Measurements from ENCODE around the gene HOMEZ.

Gene HOMEZ

DNA sequence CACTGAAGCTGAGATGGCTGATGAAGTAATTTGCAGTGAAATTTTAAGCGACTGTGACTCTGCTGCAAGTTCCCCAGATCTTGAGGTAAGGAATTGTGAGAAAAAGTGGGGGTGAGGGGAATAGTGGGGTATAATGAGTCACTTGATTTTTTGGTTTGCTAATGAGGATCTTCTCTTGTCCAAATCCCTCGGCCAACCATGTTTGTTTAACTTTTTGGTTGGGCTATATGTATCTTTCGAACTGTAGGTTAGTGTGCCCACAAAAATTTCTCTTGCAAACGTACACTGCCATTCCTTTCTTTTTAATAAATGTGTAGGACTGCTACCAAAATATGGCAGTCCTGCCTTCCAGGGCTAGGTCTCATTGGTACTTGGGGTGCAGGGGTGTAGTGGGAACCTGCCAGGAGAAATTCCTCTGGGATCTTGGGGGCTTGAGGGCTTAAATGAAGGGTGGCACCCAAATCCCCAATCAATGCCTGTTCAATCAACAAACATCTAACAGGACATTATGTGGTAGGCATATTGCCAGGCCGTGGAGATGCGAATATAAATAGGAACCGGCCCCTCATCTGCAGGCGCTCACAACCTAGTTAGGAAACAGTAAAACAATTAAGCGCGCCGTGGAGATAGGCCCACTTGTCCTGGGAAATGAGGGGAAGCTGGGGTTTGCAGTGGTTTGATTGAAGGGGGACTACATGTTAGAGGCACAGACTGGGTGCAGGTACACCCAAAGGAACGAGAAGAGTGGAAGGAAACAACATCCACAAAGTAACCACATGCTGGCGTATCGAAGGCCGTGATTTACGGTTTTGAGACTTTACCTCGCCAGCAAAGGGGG is 34.0 kb upstream of the HOMEZ start:
- DNase-seq (ENCODE audit: low spot score in 2 of 2) (peak in 1 of 2 donors; percentile 64), ATAC-seq (no peak)
- H3K4me3 Mint-ChIP-seq: peak overlapping the region; percentile 86
- H3K9me3 Mint-ChIP-seq: no peaks in the 10 kb centered on the region
- peaks cover 44% of the 10 kb centered on the region for H3K36me3 Mint-ChIP-seq
- peak overlapping the region; percentile 83 for H3K27ac Mint-ChIP-seq
- H3K4me1 Mint-ChIP-seq: peaks cover 27% of the 10 kb centered on the region

DNA sequence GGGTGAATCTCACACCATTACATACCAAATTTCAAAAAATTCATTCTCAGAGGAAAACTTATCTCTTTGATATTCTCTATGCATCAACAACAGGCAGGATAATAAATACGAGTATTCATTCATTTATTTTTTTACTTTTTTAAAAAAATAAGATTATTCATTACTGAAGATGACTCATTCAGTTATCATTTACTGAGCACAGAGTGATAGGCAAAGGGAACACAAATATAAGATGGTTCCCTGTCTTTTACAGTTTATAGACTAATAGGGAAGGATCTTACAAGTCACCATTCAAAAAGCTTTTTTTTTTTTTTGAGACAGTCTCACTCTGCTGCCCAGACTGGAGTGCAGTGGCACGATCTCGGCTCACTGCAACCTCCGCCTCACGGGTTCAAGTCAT is 30.4 kb upstream of the HOMEZ start:
- no peak for DNase-seq (ENCODE audit: low spot score in 2 of 2)
- Mint-ChIP-seq H3K27ac (no peak overlapping the region), H3K9me3 (no peaks in the 10 kb centered on the region), H3K4me3 (no peak overlapping the region), H3K4me1 (peaks cover 15% of the 10 kb centered on the region), H3K36me3 (peaks cover 11% of the 10 kb centered on the region)
- ATAC-seq: no peak

DNA sequence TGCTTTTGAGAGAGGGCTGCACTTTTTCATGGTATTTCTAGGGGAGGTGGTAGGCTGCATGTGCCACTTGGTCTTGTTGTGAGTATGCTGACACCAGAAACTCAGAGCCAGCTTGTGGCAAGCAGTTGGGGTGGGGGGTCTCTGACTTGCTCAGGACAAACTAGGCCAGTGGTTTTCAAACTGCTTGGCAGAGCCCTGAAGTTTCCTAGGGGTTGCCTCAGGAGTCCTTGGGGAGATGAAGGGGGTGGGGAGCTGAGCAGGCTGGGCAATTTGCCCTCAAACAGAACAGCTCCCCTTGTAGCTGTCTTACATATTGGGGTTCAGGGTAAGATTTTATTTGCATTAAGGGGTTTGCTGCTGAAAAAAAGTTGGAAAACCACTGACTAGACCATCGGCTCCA is 24.6 kb upstream of the HOMEZ start:
- ATAC-seq: no peak
- H3K4me3 Mint-ChIP-seq: no peak overlapping the region
- H3K27ac Mint-ChIP-seq: no peak overlapping the region
- H3K4me1 Mint-ChIP-seq: peaks cover 15% of the 10 kb centered on the region
- H3K36me3 Mint-ChIP-seq: no peaks in the 10 kb centered on the region
- no peak for DNase-seq (ENCODE audit: low spot score in 2 of 2)
- H3K9me3 Mint-ChIP-seq: no peaks in the 10 kb centered on the region

DNA sequence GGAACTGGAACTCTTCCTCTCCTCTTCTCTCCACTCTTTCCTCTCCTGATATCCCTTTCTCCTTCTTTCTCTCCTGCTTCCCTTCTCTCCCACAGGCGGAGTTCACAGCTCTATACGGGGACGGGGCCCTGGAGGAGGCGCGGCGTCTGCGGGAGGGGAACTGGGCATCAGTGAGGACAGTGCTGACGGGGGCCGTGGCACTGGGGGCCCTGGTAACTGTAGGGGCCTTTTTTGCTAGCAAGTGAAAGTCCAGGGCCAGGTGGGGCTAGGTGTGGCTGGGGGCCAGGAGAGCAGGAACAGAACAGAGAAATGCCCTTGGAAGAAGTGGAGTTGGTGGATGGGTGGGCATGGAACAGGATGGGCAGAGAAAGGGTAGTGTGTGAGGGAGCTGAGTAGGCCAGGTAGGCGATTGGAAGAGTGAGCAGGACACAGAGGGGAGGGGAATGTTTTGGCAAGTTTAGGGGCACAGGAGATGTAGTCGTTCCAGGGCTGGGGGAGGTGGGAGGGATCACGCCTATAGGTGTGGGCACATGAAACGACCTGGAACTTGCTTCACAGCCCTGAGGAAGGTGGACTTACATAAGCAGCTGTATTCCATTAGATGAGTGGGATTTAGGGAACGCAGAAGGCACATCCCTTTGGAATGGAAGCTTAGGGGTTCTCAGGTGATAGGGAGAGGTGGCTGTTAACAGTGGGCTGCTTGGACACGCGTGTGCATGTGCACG is 23.0 kb upstream of the HOMEZ start:
- ATAC-seq: no peak
- no peaks in the 10 kb centered on the region for H3K36me3 Mint-ChIP-seq
- no peak overlapping the region for H3K27ac Mint-ChIP-seq
- peaks cover 15% of the 10 kb centered on the region for H3K4me1 Mint-ChIP-seq
- no peak for DNase-seq (ENCODE audit: low spot score in 2 of 2)
- no peak overlapping the region for H3K4me3 Mint-ChIP-seq
- no peaks in the 10 kb centered on the region for H3K9me3 Mint-ChIP-seq

DNA sequence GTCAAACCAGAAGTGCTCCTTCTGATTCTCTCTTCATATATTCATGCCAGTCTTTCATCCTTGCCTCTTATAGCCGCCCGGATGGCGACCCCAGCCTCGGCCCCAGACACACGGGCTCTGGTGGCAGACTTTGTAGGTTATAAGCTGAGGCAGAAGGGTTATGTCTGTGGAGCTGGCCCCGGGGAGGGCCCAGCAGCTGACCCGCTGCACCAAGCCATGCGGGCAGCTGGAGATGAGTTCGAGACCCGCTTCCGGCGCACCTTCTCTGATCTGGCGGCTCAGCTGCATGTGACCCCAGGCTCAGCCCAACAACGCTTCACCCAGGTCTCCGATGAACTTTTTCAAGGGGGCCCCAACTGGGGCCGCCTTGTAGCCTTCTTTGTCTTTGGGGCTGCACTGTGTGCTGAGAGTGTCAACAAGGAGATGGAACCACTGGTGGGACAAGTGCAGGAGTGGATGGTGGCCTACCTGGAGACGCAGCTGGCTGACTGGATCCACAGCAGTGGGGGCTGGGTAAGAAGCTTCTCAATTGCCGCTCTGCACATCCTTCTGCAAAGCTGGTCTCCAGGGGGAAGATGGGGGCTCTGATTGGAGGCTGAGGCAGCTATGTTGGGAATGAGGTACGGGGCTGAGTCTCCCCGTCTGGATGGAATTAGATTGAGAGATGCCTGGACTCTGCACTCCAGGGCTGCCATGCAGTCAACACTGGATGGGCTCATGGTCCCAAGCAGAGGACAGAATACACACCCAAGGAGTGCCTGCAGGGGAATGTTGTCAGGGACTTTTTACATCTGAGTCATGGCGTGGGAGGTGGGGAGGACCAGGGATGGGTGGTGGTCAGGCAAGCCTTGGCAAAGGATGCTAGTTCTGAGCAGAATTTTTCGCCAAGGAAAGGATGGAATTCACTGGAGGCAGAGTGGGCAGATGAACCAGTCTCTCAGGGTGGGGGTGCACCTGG is 22.0 kb upstream of the HOMEZ start:
- Mint-ChIP-seq H3K4me1 (peaks cover 20% of the 10 kb centered on the region), H3K4me3 (peak overlapping the region; percentile 58), H3K36me3 (peaks cover under 1% of the 10 kb centered on the region), H3K9me3 (no peaks in the 10 kb centered on the region), H3K27ac (peak overlapping the region; percentile 74)
- ATAC-seq (no peak), DNase-seq (ENCODE audit: low spot score in 2 of 2) (no peak)

DNA sequence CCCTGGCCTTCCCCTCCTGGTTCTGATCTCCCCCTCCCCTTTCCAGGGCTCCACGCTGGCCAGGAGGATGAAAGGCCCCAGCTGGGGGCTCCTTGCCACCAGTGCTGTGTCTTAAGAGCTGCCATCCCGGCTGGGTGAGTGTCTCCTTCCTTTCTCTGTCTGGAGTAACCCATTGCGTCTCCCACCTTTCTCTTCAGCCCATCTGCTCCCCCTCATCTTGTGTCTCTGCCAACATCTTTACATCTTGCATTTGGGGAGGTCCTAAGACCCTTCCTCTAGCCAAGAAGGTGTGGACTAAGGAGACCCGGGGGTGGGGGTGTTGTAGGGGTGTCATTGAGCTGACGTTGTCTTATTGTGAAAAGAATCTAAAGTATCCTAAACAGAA is 21.2 kb upstream of the HOMEZ start:
- no peaks in the 10 kb centered on the region for H3K9me3 Mint-ChIP-seq
- ATAC-seq (no peak), DNase-seq (ENCODE audit: low spot score in 2 of 2) (no peak)
- peak overlapping the region; percentile 74 for H3K27ac Mint-ChIP-seq
- peak overlapping the region; percentile 58 for H3K4me3 Mint-ChIP-seq
- H3K36me3 Mint-ChIP-seq: peaks cover 7% of the 10 kb centered on the region
- peaks cover 27% of the 10 kb centered on the region for H3K4me1 Mint-ChIP-seq

DNA sequence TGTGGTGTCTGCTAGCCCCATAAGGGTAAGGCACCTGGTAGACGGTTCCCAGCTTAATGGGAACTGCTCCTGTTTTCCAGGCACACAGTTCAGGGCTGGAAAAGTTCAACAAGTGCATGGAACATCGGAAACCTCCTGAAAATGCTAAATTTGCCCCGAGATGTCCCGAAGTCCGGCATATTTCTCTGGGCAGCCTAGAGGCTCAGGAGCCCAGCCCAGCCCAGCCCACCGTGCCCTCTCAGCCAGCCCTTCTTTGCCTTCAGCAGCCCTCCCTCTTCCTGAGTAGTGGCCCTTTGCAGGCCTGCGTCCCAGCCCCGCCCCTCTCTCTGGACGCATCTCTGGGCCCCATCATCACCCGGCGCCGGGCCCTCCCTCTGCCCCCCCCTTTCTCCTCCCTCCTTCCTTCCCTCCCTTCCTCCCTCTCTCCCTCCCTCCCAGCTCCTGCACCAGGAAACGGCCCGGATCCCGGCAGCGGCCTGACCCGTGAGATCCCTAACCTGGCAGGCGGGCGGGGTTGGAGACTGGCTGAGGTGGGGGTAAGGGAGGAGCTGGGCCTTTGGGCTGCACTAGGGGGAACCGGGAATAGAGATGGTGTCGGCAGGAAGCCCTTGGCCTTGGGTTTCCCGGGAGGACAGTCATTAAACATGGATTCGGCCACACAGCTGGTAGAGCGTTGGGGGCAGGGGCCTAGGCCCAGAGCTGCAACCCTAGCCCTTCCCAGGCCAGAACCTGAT is 20.6 kb upstream of the HOMEZ start, which contains the start of gene BCL2L2:
TSS of gene BCL2L2 (plus strand) at position 422 of the 734 bp plus-strand sequence. CDS start 935 bp downstream, outside the sequence.
- Mint-ChIP-seq H3K27ac (peak within 1 kb of the TSS; percentile 74), H3K9me3 (no peaks in the 10 kb centered on the region), H3K36me3 (peaks cover 7% of the 10 kb centered on the region), H3K4me1 (peaks cover 27% of the 10 kb centered on the region), H3K4me3 (peak within 1 kb of the TSS; percentile 58)
- ATAC-seq (no peak), DNase-seq (ENCODE audit: low spot score in 2 of 2) (no peak)

DNA sequence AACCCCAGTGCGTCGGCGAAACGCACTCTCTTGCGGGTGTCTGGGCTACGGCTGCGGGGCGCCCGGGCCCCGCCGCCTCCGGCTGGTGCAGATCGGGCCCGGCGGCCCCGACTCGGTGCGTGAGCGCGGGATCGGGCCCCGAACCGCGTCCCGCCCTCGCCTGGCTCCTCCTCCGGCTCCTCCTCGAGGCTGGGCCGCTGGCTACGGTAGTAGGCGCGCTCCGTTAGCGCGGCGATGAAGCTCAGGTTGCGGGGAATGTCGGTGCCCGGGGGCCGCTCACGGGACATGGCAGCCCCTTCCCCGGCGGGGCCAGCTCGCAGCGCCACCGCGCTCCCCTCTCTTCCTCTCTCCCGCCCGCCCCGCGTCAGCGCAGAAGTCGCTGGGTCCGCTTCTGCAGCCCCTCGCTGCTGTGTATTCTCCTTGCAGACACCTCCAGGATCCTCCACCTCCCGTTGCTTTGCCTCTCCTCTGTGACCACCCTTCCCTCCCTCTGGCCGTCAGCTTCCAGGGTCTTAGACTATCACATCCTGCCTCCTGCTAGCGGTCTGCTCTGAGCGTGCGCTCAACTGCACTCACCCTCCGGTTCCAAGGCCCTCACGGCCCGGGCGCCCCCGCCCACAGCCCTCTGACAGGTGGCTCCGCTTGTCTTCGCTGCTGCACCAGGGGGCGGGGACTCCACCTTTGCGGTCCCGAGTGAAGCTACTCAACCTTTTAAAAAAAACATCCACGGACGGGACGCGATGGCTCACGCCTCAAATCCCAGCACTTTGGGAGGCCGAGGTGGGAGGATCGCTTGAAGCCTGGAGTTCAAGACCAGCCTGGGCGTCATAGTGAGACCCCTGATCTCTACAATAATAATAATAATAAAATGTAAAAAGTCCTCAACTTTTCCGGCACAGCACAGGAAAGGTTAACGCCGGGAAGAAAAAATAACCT is 16.6 kb upstream of the HOMEZ start, which contains the start of gene PPP1R3E:
TSS of gene PPP1R3E (minus strand) at position 570 of the 936 bp plus-strand sequence. CDS start at position 287, 283 bp downstream.
- Mint-ChIP-seq H3K4me3 (peak within 1 kb of the TSS; percentile 97), H3K4me1 (peaks cover 39% of the 10 kb centered on the region), H3K36me3 (peaks cover 46% of the 10 kb centered on the region), H3K27ac (peak within 1 kb of the TSS; percentile 97), H3K9me3 (no peaks in the 10 kb centered on the region)
- DNase-seq (ENCODE audit: low spot score in 2 of 2) (peak; percentile 60 to 89), ATAC-seq (peak; percentile 54)

DNA sequence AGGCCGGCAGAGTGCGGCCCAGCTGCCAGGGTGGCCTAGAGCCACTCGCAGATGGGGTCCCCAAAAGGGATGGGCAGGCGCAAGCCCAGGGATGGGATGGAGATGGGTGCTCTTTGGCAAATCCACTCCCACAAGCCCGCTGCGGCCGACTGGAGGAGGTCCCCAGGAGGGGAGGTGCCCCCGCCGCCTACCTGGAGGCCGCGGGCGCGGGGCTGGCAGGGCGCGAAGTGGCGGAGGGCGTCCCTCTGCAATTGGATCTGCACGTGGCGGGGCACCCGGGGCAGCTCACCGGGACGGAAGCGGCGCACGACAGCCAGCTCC is 16.0 kb upstream of the HOMEZ start:
- ATAC-seq (peak; percentile 35), DNase-seq (ENCODE audit: low spot score in 2 of 2) (no peak)
- Mint-ChIP-seq H3K9me3 (no peaks in the 10 kb centered on the region), H3K4me3 (peak overlapping the region; percentile 97), H3K27ac (peak overlapping the region; percentile 97), H3K4me1 (peaks cover 35% of the 10 kb centered on the region), H3K36me3 (peaks cover 53% of the 10 kb centered on the region)

DNA sequence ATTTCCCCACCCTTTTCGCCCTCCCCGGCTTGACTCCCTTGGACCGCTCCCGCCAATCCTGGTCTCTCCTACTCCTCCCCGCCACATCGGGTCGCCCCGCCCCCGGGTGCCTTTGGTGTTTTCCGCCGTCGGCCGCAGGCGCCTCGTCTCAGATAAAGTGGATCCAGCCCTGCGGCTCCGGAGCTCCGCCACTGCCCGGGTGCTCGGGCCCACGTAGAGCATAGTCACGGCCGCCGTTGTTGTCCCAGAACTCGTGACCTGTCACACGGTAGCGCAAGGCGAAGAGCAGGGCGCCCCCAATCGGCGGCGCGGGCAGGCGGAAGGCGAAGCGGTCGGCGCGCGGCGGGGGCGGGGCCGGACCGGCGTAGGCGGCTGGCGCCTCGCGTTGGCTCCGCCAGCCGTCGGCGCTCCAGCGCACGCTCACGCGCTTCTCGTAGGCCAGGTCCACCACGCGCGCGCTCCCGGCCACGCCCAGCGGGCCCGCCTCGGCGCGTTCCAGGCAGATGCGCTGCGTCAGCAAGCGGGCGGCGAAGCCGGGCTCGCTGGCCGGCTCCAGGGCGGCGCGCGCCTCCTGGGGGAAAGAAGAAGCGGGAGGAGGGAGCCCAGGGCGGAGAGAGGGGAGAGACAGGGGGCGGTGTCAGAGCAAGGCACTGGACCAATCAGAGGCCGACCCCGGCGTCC is 15.5 kb upstream of the HOMEZ start:
- Mint-ChIP-seq H3K4me3 (peak overlapping the region; percentile 97), H3K4me1 (peaks cover 33% of the 10 kb centered on the region), H3K27ac (peak overlapping the region; percentile 97), H3K36me3 (peaks cover 58% of the 10 kb centered on the region), H3K9me3 (no peaks in the 10 kb centered on the region)
- ATAC-seq (peak; percentile 88), DNase-seq (ENCODE audit: low spot score in 2 of 2) (peak; percentile 98 to 99)

DNA sequence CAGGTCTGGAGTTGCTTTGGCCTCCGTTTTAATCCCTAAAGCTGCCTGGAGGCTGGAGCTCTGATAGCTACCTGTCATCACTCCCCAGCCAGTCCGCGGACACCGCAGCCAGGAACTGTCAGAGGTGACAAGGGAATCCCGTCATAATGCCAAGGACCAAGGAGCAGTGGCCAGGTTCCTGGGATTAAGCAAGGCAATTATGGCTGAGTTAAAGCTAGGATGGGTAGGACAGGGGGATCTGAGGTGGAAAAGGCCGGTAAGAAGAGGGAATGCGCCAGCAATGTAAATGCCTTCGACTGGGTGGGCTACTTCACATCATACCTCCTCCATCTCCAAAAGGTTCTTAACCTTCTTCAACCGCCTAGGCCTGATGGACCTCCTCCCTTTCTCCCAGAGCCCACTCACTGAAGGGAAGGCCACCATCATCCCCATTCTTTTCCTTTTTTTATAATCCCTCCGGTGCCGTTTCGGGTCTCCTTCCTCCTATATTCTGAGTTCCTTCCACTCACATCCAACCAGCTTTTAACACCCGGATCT is 14.8 kb upstream of the HOMEZ start:
- Mint-ChIP-seq H3K4me3 (peak overlapping the region; percentile 97), H3K9me3 (no peaks in the 10 kb centered on the region), H3K4me1 (peaks cover 33% of the 10 kb centered on the region), H3K27ac (peak overlapping the region; percentile 97), H3K36me3 (peaks cover 63% of the 10 kb centered on the region)
- DNase-seq (ENCODE audit: low spot score in 2 of 2): peak in 1 of 2 donors; percentile 61
- no peak for ATAC-seq

DNA sequence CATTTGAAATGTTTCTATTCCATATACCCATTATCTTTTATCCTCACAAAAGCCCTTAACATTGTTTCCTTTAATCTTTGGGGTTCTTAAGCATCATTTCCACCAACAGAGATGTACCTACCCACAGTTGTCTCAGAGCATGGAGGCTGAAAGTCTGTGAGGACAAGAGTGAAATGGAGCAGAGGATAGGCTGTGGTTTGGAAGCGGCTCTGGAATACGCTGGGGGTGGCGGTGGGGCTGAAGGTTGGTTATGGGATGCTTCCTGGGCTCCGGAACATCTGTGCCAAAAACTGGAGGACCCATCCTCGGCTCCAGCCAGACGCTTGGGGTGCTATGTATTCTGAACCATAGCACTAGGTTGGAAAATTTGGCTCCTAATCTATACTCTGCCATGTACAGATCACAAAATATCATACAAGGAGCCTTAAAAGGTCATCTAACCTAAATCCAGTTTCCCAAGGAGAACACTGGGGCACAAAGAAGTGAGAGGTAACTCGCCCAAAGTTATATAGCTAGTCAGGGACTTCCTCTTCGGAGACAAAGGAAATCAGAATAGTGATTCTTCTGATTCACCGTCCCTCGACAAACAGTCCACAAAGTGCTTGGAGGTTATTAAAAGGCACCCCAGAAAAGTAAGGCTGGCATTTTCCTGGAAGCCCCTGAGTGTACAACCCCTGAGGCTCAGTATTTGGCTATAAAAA is 14.2 kb upstream of the HOMEZ start:
- H3K9me3 Mint-ChIP-seq: no peaks in the 10 kb centered on the region
- peaks cover 35% of the 10 kb centered on the region for H3K4me1 Mint-ChIP-seq
- ATAC-seq: no peak
- peak overlapping the region; percentile 97 for H3K27ac Mint-ChIP-seq
- DNase-seq (ENCODE audit: low spot score in 2 of 2): no peak
- peaks cover 63% of the 10 kb centered on the region for H3K36me3 Mint-ChIP-seq
- peak overlapping the region; percentile 97 for H3K4me3 Mint-ChIP-seq
